HAP-1 (cell line): ENCODE results near the gene RPAP3.

Experiments
- DNase-seq, 2 experiments: peaks; one replicate each; pipeline ENCODE4 v3.0.0-alpha.2; 2016 to 2020; ENCODE audit warnings: low spot score in 2 of 2
- H3K27me3 ChIP-seq: fragments of 250-450 bp; sonication (Bioruptor Pico); 2 replicates; pipeline ENCODE4 v1.5.1; 2020; ENCODE audit warnings: low read depth, mild to moderate bottlenecking, moderate library complexity
- H3K36me3 ChIP-seq: fragments of 250-450 bp; sonication (Bioruptor Pico); replicated peaks from 2 replicates; pipeline ENCODE4 v1.5.1; 2020; ENCODE audit warnings: mild to moderate bottlenecking
- H3K4me1 ChIP-seq: fragments of 250-450 bp; sonication (Bioruptor Pico); 2 replicates; pipeline ENCODE4 v1.5.1; 2020; ENCODE audit warnings: mild to moderate bottlenecking
- H3K4me3 ChIP-seq: fragments of 250-450 bp; sonication (Bioruptor Pico); 2 replicates; pipeline ENCODE4 v1.5.1; 2020; ENCODE audit warnings: mild to moderate bottlenecking, moderate library complexity
- H3K9me3 ChIP-seq: fragments of 250-450 bp; sonication (Bioruptor Pico); 2 replicates; pipeline ENCODE4 v1.5.1; 2020; ENCODE audit warnings: mild to moderate bottlenecking, moderate library complexity
- in situ Hi-C: fragments of 300-500 bp; cut with MboI; formaldehyde crosslinking; loops from 3 replicates; pipeline ENCODE4 v1.14.3; 2020; ENCODE audit warnings: low sequenced_read_pairs, inconsistent platforms, mixed read lengths

Gene RPAP3

GRCh38 chr12:47611906-47612305 is 93.9 kb downstream of the RPAP3 start:
- Histone ChIP-seq H3K9me3 (0 out of 2 replicates have a peak, but pooled peaks cover 4% of the 10 kb centered on the region), H3K4me3 (no peak overlapping the region), H3K36me3 (no peaks in the 10 kb centered on the region), H3K27me3 (no peaks in the 10 kb centered on the region), H3K4me1 (no peaks in the 10 kb centered on the region)
- in situ Hi-C loops: no loop called here
- no peak for DNase-seq
